Peyer's patch (tissue), 4 donors: ENCODE results near the gene KRT35.

Experiments
- CTCF ChIP-seq, 6 experiments: fragments of 450-650 bp in 4 of 6; fragments of 200-600 bp in 2 of 6; sonication (generic) in 1 of 6; IDR thresholded peaks; one replicate each; pipeline ENCODE4 v1.5.1; 2017 to 2019; ENCODE audit warnings: antibody characterized with exemption in 6 of 6, mild to moderate bottlenecking in 3 of 6, moderate library complexity in 1 of 6
- POLR2A ChIP-seq, 2 donors: fragments of 450-650 bp; IDR thresholded peaks; one replicate each; pipeline ENCODE4 v1.5.1; 2017; ENCODE audit warnings: antibody characterized with exemption in 2 of 2, mild to moderate bottlenecking in 2 of 2, moderate library complexity in 2 of 2

- TF ChIP-seq CTCF (IDR thresholded peaks at IDR 0.05) (no peak), POLR2A (IDR thresholded peaks at IDR 0.05) (no peak)
Observed at GRCh38 chr17:41462705-41463104, 18.2 kb downstream of the KRT35 start.
